GM12801 (cell line): Measurements from ENCODE around the gene FRMD4A.

ENCODE experiments used
- TF ChIP-seq, protein P1 (sequence below): IDR thresholded peaks from one replicate; pipeline ENCODE4 v1.5.1; 2011; ENCODE audit warnings: control low read depth; ENCODE audit not compliant: insufficient read length; ENCODE audit errors: extremely low read depth

Gene FRMD4A

DNA sequence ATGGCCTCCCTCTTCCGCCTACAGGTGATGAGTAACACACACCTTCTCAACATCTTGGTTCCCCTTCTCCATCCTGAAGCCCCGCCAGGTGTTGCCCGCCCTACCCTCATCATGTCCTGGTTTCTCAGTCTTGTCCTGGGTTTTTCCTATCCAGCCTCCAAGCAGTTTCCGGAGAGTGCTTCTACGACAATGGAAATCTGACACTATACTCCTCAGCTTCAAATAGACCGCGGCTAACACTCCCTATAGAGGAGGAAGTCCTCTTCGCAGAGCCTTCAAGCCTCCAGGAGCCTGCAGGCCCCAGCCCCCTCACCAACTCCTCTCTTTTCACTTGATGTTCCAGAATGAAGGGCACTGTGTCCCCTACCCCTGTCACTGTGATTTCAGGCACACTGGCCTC is 596.6 kb downstream of the FRMD4A start:
- TF ChIP-seq, protein P1, sequence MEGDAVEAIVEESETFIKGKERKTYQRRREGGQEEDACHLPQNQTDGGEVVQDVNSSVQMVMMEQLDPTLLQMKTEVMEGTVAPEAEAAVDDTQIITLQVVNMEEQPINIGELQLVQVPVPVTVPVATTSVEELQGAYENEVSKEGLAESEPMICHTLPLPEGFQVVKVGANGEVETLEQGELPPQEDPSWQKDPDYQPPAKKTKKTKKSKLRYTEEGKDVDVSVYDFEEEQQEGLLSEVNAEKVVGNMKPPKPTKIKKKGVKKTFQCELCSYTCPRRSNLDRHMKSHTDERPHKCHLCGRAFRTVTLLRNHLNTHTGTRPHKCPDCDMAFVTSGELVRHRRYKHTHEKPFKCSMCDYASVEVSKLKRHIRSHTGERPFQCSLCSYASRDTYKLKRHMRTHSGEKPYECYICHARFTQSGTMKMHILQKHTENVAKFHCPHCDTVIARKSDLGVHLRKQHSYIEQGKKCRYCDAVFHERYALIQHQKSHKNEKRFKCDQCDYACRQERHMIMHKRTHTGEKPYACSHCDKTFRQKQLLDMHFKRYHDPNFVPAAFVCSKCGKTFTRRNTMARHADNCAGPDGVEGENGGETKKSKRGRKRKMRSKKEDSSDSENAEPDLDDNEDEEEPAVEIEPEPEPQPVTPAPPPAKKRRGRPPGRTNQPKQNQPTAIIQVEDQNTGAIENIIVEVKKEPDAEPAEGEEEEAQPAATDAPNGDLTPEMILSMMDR = no peak

DNA sequence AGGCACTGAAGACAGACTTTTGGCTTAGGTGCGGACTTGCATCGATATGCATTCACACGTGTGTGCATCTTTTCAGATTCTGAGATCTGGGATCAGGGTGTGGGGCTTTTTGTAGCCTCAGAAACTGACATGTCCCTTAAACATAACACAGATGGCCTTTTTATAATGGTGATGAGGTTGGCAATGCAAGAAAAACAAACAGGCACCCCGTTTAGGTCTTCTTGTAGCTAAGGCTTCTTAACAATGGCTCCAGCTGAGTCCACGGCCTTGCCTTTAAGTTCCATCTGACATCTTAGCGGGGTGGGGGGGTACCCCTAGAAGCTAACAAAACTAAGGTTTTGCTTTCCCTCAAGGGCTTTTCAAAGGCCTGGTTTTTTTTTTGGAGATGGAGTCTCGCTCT is 597.7 kb downstream of the FRMD4A start:
- TF ChIP-seq, protein P1 = no peak

DNA sequence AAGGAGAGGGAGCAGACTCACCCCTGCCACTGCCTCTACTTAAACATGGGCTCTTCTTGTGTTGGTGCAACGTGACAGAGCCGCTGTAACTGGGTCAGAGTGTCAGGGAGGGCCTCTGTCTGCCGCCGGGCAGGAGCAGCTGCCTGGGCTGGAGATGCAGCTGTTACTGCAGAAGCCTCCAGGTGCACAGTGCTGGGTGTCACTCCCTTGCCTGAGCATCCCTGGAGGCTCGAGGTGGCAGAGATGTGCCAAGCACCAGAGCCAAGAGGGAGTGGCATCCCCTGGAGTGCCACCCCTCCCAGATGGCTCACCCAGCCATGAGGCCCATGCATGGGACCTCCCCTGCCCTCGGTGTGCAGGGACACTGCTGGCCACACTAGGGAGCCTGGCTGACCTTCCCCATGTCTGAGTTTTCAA is 598.3 kb downstream of the FRMD4A start:
- TF ChIP-seq, protein P1 = no peak

DNA sequence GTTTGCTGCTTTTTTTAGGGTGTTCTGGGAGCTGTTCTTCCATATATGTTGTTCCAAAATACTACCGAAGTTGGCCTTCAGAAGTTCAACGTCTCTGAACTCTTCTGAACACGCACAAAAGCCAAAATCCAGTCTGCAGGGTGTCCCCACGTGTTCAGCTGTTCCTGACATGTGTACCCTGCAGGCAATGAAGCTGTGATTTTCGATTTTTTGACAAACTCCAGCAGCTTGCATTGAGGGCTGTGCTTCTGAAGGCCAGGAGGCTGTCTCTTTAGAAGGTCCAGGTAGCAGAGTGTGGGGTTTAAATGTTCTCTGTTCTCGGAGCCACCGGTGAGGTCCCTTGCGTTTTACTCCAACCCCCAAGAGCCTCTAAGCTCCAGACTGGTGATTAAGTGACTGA is 598.9 kb downstream of the FRMD4A start:
- TF ChIP-seq, protein P1 = no peak

DNA sequence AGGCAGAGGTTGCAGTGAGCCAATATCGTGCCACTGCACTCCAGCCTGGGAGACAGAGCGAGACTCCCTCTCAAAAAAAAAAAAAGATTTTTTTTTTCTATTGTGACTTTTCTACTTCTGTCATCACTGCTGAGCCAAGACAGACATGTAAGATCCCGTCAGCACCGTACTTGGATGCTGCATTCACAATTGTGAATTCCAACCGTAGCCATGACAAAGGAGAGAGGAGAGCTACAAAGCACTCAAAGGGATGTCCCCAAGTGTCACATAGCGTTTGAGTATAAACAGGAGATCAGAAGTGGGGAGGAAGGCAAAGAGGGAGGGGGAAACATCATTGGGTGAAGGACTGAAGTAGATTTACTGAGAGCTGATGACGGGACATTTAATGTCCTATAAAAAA is 599.8 kb downstream of the FRMD4A start:
- TF ChIP-seq, protein P1 = no peak

DNA sequence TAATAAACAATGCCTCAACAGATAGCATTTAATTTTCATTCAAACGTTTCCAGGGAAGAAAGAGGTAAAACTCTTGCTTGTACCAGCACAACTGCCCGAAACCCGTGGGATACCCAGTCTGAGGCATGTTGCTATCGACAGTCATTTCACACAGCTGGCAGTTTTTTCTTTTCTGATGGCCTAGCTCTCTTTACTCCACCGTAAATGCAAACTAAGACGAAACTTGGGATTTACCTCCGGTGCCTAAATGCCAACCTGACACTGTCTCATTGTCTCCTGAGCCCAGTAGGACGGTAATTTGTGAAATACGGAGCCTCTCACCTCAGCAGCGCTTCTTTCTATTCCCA is 600.4 kb downstream of the FRMD4A start:
- TF ChIP-seq, protein P1 = no peak

DNA sequence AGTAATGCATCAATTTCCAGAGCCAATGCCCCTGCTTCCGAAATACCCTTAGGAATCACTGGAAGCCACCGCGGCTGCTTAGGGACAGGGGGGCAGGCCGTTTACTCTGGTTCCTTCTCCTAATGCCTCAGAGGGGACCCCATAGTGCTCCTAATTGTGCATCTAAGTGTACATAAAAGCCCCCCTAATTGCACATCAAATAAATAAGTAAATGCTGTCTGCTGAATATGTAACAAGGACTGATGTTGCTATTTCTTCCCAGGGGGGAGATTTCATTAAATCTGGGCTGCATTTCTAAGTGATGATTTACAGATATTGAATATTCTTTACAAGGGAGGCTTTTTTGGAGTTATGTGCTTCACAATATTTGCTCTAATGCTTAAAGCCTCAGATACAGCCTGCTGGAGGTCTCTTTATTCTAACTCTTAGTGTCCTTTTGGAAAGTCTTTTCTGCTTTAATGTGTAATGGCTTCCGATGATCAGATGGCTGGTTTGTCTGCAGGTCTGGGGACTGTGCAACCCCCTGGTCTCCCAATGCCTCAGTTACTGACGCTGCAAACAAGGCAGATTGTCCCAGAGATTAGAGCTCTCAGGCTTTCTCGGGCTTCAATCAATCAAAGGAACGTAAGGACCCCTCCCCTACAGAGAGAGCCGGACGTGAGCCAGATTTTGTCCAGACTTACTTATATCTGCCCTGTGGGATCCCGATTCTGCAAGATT is 601.0 kb downstream of the FRMD4A start:
- TF ChIP-seq, protein P1 = no peak
